AG09319 (cell line): ENCODE measurements around the gene PPP5C.
"Not testable (repeated sequence)": the region's sequence is repeated elsewhere in the genome, so short reads cannot be mapped to it uniquely, and the experiment has no call there.

Experiments used
- DNase-seq: peaks from one replicate; pipeline ENCODE4 v3.0.0-alpha.2; 2010; ENCODE audit warnings: low read depth; ENCODE audit errors: extremely low read depth
- TF ChIP-seq, protein P1 (sequence below): IDR thresholded peaks from 2 replicates; pipeline ENCODE4 v1.5.1; 2011; ENCODE audit warnings: low read depth, mild to moderate bottlenecking, inconsistent platforms, low read length, moderate library complexity

The PPP5C gene

GRCh38 chr19:46435009-46435408 lies 88.1 kb downstream of the PPP5C start:
- DNase-seq, result no peak
- TF ChIP-seq, protein P1, sequence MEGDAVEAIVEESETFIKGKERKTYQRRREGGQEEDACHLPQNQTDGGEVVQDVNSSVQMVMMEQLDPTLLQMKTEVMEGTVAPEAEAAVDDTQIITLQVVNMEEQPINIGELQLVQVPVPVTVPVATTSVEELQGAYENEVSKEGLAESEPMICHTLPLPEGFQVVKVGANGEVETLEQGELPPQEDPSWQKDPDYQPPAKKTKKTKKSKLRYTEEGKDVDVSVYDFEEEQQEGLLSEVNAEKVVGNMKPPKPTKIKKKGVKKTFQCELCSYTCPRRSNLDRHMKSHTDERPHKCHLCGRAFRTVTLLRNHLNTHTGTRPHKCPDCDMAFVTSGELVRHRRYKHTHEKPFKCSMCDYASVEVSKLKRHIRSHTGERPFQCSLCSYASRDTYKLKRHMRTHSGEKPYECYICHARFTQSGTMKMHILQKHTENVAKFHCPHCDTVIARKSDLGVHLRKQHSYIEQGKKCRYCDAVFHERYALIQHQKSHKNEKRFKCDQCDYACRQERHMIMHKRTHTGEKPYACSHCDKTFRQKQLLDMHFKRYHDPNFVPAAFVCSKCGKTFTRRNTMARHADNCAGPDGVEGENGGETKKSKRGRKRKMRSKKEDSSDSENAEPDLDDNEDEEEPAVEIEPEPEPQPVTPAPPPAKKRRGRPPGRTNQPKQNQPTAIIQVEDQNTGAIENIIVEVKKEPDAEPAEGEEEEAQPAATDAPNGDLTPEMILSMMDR, result no peak

DNA sequence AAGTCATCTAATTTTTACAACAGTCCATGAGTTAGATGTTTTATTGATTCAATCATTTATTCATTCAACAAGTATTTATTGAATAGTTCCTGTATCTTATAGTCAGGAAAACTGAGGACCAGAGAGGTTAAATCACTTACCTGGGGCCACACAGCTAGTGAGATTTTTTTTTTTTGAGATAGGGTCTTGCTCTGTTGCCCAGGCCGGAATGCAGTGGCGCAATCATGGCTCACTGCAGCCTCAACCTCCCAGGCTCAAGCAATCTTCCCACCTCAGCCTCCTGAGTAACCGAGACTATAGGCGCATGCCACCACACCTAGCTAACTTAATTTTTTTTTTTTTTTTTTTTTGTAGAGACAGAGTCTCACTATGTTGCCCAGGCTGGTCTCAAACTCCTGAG lies 88.8 kb downstream of the PPP5C start:
- DNase-seq, result not testable (repeated sequence)
